HepG2 (cell line): ENCODE results near the gene IFNLR1. TPM values are rescaled to one million over a fixed set of nuclear protein-coding genes. Genes with fewer than 3 reads are reported as not detected.

Experiments
- CHCHD3 ChIP-seq: sonication (generic); formaldehyde crosslinking; IDR thresholded peaks from 2 replicates; pipeline ENCODE4 v1.8.0; 2022; ENCODE audit warnings: mild to moderate bottlenecking, missing genetic modification reagents, moderate library complexity
- EEA1 ChIP-seq: sonication (generic); formaldehyde crosslinking; IDR thresholded peaks from 2 replicates; pipeline ENCODE4 v1.5.1; 2020; ENCODE audit warnings: mild to moderate bottlenecking, missing genetic modification reagents, borderline replicate concordance
- EZH2 ChIP-seq: conservative IDR thresholded peaks from 2 replicates; pipeline ENCODE4 v1.6.1; 2012; ENCODE audit warnings: mild to moderate bottlenecking, low read depth, low read length, moderate library complexity
- FOXK1 ChIP-seq: sonication (generic); formaldehyde crosslinking; IDR thresholded peaks from 2 replicates; pipeline ENCODE4 v1.4.0; 2020; ENCODE audit warnings: low read depth, missing genetic modification reagents, borderline replicate concordance
- MBNL3 ChIP-seq: fragments of 250-450 bp; sonication (Bioruptor Pico); conservative IDR thresholded peaks from 2 replicates; pipeline ENCODE4 v1.8.0; 2022; ENCODE audit warnings: mild to moderate bottlenecking, inconsistent platforms
- NFKBIZ ChIP-seq: IDR thresholded peaks from 2 replicates; pipeline ENCODE4 v1.6.1; 2018; ENCODE audit warnings: missing genetic modification reagents, missing compliant biosample characterization
- PHB2 ChIP-seq: fragments of 450-650 bp; IDR thresholded peaks from 2 replicates; pipeline ENCODE4 v1.6.1; 2018; ENCODE audit not compliant: partially characterized antibody
- PITX1 ChIP-seq: sonication (generic); formaldehyde crosslinking; IDR thresholded peaks from 2 replicates; pipeline ENCODE4 v1.5.1; 2020; ENCODE audit warnings: mild to moderate bottlenecking, missing genetic modification reagents
- SIN3A ChIP-seq: IDR thresholded peaks from 2 replicates; pipeline ENCODE4 v1.6.1; 2011; ENCODE audit warnings: low read depth, mild to moderate bottlenecking, control low read depth, low read length, borderline replicate concordance
- SMARCE1 ChIP-seq: fragments of 450-650 bp; IDR thresholded peaks from 2 replicates; pipeline ENCODE4 v1.6.1; 2017; ENCODE audit warnings: borderline replicate concordance
- SP2 ChIP-seq: sonication (generic); formaldehyde crosslinking; IDR thresholded peaks from 2 replicates; pipeline ENCODE4 v1.5.1; 2020; ENCODE audit warnings: mild to moderate bottlenecking, missing genetic modification reagents
- TBX2 ChIP-seq: sonication (generic); formaldehyde crosslinking; IDR thresholded peaks from 2 replicates; pipeline ENCODE4 v1.5.0; 2020; ENCODE audit warnings: missing genetic modification reagents, mild to moderate bottlenecking, borderline replicate concordance
- TCF7 ChIP-seq: sonication (generic); IDR thresholded peaks from 2 replicates; pipeline ENCODE4 v1.6.1; 2016; ENCODE audit warnings: antibody characterized with exemption, low read depth
- TEAD2 ChIP-seq: sonication (generic); formaldehyde crosslinking; IDR thresholded peaks from 2 replicates; pipeline ENCODE4 v1.9.0; 2021; ENCODE audit warnings: missing genetic modification reagents
- TMF1 ChIP-seq: sonication (generic); formaldehyde crosslinking; IDR thresholded peaks from 2 replicates; pipeline ENCODE4 v1.8.1; 2022; ENCODE audit warnings: low read depth, missing genetic modification reagents
- ZBTB1 ChIP-seq: sonication (generic); formaldehyde crosslinking; IDR thresholded peaks from 2 replicates; pipeline ENCODE4 v1.4.0; 2020; ENCODE audit warnings: missing genetic modification reagents, borderline replicate concordance
- ZMYM3 ChIP-seq: sonication (generic); formaldehyde crosslinking; IDR thresholded peaks from 2 replicates; pipeline ENCODE4 v1.5.1; 2020; ENCODE audit warnings: mild to moderate bottlenecking, missing genetic modification reagents
- ZNF329 ChIP-seq: sonication (generic); formaldehyde crosslinking; IDR thresholded peaks from 2 replicates; pipeline ENCODE4 v1.9.0; 2021; ENCODE audit warnings: low read depth, mild to moderate bottlenecking, missing genetic modification reagents
- ZNF382 ChIP-seq: sonication (generic); formaldehyde crosslinking; IDR thresholded peaks from 2 replicates; pipeline ENCODE4 v1.5.0; 2020; ENCODE audit warnings: missing genetic modification reagents, mild to moderate bottlenecking, borderline replicate concordance
- ZNF768 ChIP-seq: sonication (generic); formaldehyde crosslinking; IDR thresholded peaks from 2 replicates; pipeline ENCODE4 v1.4.0; 2020; ENCODE audit warnings: missing genetic modification reagents
- ZSCAN31 ChIP-seq: sonication (generic); formaldehyde crosslinking; IDR thresholded peaks from 2 replicates; pipeline ENCODE4 v1.5.0; 2020; ENCODE audit warnings: low read depth, mild to moderate bottlenecking, missing genetic modification reagents
- polyA plus RNA-seq, 8 experiments: library from polyadenylated mRNA; depleted of rRNA in 3 of 8; stranded (reverse) in 7 of 8; unstranded in 1 of 8; fragments of >200 nt; fragmentation: Illumina TruSeq in 4 of 8; extraction: Trizol in 4 of 8; gene quantifications; 2 replicates each; pipeline versions ENCODE4 v1.2.1 to v1.2.3, GENCODE V29; 2011 to 2016; ENCODE audit warnings: low read depth in 4 of 8, missing spikeins in 1 of 8, mixed read lengths in 1 of 8; ENCODE audit not compliant: insufficient read depth in 1 of 8
- total RNA-seq, 5 experiments: library from RNA; depleted of rRNA; stranded (reverse); fragments of >200 nt; fragmentation: Illumina TruSeq; extraction: Trizol; gene quantifications; 2 replicates each; pipeline ENCODE4 v1.2.3, GENCODE V29; 2016; ENCODE audit warnings: low read depth in 1 of 5
- TF ChIP-seq, protein P1 (sequence below): sonication (generic); formaldehyde crosslinking; IDR thresholded peaks from 2 replicates; pipeline ENCODE4 v1.5.1; 2020; ENCODE audit warnings: mild to moderate bottlenecking, missing genetic modification reagents, moderate library complexity
- TF ChIP-seq, protein P2 (sequence below): sonication (generic); formaldehyde crosslinking; conservative IDR thresholded peaks from 2 replicates; pipeline ENCODE4 v1.4.0; 2020; ENCODE audit warnings: missing genetic modification reagents
- TF ChIP-seq, protein P3 (sequence below): sonication (generic); formaldehyde crosslinking; conservative IDR thresholded peaks from 2 replicates; pipeline ENCODE4 v1.8.1; 2023; ENCODE audit warnings: missing genetic modification reagents
- TF ChIP-seq, protein P4 (sequence below): sonication (generic); formaldehyde crosslinking; IDR thresholded peaks from 2 replicates; pipeline ENCODE4 v1.4.0; 2020; ENCODE audit warnings: mild to moderate bottlenecking, low read depth, missing genetic modification reagents

The IFNLR1 gene
- total and polyA plus RNA-seq, 2 of the 13 experiments (the other 11 are each of a cell fraction or from before 2014, with no cell fraction given), result 3.8 to 8.5 TPM

DNA sequence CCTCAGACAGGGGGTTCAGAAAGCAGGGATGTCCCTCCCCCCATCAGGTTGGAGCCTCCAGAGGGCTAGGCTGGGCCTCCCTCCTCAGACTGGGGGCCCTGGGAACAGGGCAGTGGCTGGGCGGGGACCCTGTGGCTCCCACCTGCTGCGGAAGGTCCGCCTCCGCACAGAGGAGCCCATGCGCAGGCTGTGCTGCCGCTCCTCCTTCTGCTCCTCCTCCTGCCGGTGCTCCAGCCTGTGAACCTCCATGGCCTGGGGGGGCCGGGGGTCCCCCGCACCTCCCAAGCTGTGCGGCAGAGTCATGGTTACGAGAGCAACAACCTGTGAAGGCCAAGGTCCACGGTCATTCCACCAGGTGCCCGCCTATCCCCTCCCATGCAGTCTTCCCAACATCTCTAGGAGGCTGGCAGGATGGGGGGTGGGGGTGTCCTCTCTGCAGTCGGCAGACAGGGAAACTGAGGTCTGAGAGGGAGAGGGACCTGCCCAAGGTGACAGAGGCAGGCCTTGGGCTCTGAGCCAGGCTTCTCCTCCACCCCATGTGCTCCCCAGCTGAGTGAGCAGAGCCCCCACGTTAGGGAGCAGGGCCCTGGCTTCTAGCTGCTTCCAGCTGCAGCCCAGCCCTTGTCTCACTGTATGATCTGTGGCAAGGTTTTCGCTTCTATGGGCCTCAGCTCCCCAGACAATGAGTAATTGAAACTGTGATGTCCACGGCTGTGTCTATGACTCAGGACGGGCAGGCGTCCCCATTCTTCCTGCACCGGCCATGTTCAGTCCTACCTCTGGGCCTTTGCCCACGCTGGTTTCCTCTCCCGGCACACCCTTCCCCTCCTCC, 78.5 kb downstream of the IFNLR1 start (continued):
- TF ChIP-seq FOXK1 (CRISPR knock-in tag) (0 out of 2 replicates have a peak, but pooled peaks have one; percentile 32), TEAD2 (no peak), EEA1 (CRISPR knock-in tag) (no peak), ZBTB1 (CRISPR knock-in tag) (no peak), PHB2 (no peak), ZNF382 (CRISPR knock-in tag) (no peak), PITX1 (peak; percentile 46; the same call in 1 of the 2 replicates), SIN3A (no peak), SMARCE1 (no peak), TBX2 (peak; percentile 64; the same call in 1 of the 2 replicates), TMF1 (CRISPR knock-in tag) (0 out of 2 replicates have a peak, but pooled peaks have one; percentile 36), CHCHD3 (CRISPR knock-in tag) (no peak), ZMYM3 (no peak; the same call in 1 of the 2 replicates), ZNF329 (CRISPR knock-in tag) (no peak), MBNL3 (no peak), SP2 (CRISPR knock-in tag) (no peak), TCF7 (no peak), NFKBIZ (CRISPR knock-in tag) (peak; percentile 61; the same call in 1 of the 2 replicates), ZNF768 (0 out of 2 replicates have a peak, but pooled peaks have one; percentile 6), EZH2 (no peak), ZSCAN31 (CRISPR knock-in tag) (no peak)
- TF ChIP-seq, protein P1, sequence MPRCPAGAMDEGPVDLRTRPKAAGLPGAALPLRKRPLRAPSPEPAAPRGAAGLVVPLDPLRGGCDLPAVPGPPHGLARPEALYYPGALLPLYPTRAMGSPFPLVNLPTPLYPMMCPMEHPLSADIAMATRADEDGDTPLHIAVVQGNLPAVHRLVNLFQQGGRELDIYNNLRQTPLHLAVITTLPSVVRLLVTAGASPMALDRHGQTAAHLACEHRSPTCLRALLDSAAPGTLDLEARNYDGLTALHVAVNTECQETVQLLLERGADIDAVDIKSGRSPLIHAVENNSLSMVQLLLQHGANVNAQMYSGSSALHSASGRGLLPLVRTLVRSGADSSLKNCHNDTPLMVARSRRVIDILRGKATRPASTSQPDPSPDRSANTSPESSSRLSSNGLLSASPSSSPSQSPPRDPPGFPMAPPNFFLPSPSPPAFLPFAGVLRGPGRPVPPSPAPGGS (CRISPR knock-in tag), result no peak; the same call in 1 of the 2 replicates
- TF ChIP-seq, protein P2, sequence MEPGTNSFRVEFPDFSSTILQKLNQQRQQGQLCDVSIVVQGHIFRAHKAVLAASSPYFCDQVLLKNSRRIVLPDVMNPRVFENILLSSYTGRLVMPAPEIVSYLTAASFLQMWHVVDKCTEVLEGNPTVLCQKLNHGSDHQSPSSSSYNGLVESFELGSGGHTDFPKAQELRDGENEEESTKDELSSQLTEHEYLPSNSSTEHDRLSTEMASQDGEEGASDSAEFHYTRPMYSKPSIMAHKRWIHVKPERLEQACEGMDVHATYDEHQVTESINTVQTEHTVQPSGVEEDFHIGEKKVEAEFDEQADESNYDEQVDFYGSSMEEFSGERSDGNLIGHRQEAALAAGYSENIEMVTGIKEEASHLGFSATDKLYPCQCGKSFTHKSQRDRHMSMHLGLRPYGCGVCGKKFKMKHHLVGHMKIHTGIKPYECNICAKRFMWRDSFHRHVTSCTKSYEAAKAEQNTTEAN, result no peak
- TF ChIP-seq, protein P3, sequence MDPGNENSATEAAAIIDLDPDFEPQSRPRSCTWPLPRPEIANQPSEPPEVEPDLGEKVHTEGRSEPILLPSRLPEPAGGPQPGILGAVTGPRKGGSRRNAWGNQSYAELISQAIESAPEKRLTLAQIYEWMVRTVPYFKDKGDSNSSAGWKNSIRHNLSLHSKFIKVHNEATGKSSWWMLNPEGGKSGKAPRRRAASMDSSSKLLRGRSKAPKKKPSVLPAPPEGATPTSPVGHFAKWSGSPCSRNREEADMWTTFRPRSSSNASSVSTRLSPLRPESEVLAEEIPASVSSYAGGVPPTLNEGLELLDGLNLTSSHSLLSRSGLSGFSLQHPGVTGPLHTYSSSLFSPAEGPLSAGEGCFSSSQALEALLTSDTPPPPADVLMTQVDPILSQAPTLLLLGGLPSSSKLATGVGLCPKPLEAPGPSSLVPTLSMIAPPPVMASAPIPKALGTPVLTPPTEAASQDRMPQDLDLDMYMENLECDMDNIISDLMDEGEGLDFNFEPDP, result no peak
- TF ChIP-seq, protein P4, sequence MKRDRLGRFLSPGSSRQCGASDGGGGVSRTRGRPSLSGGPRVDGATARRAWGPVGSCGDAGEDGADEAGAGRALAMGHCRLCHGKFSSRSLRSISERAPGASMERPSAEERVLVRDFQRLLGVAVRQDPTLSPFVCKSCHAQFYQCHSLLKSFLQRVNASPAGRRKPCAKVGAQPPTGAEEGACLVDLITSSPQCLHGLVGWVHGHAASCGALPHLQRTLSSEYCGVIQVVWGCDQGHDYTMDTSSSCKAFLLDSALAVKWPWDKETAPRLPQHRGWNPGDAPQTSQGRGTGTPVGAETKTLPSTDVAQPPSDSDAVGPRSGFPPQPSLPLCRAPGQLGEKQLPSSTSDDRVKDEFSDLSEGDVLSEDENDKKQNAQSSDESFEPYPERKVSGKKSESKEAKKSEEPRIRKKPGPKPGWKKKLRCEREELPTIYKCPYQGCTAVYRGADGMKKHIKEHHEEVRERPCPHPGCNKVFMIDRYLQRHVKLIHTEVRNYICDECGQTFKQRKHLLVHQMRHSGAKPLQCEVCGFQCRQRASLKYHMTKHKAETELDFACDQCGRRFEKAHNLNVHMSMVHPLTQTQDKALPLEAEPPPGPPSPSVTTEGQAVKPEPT, result no peak; the same call in 1 of the 2 replicates
